Gastroesophageal sphincter (tissue), 4 donors: ENCODE data around the gene ADGRB2. TPM values are rescaled to one million over a fixed set of nuclear protein-coding genes. Genes with fewer than 3 reads are reported as not detected.

Experiments
- ATAC-seq: fragments of 150-250 bp; one replicate; pipeline ENCODE4 v1.9.1; 2016; ENCODE audit warnings: mild to moderate bottlenecking, moderate library complexity
- H3K27ac ChIP-seq, 4 donors: fragments of 200-600 bp; sonication (generic) in 3 of 4; 1 replicate in 3 of 4; 2 replicates in 1 of 4; pipeline ENCODE4 v1.5.1; 2016 to 2019
- H3K27me3 ChIP-seq: fragments of 200-600 bp; sonication (generic); one replicate; pipeline ENCODE4 v1.5.1; 2019
- H3K36me3 ChIP-seq, 2 donors: fragments of 200-600 bp; sonication (generic); one replicate each; pipeline ENCODE4 v1.5.1; 2019; ENCODE audit warnings: control low read depth in 1 of 2
- H3K4me1 ChIP-seq, 3 donors: fragments of 200-600 bp; sonication (generic); 1 replicate in 2 of 3; 2 replicates in 1 of 3; pipeline ENCODE4 v1.5.1; 2016 to 2019; ENCODE audit warnings: control low read depth in 2 of 3
- H3K4me3 ChIP-seq, 2 donors: fragments of 200-600 bp; sonication (generic); one replicate each; pipeline ENCODE4 v1.5.1; 2019; ENCODE audit warnings: mild to moderate bottlenecking in 1 of 2, moderate library complexity in 1 of 2
- H3K9me3 ChIP-seq, 3 donors: fragments of 200-600 bp; sonication (generic); one replicate each; pipeline ENCODE4 v1.5.1; 2017 to 2019; ENCODE audit warnings: control low read depth in 2 of 3
- EP300 ChIP-seq: sonication (generic); formaldehyde crosslinking; IDR thresholded peaks from one replicate; pipeline ENCODE4 v1.6.1; 2017; ENCODE audit warnings: antibody characterized with exemption, mild to moderate bottlenecking
- POLR2A ChIP-seq, 2 donors: fragments of 450-650 bp; IDR thresholded peaks; one replicate each; pipeline ENCODE4 v1.6.1; 2017; ENCODE audit warnings: antibody characterized with exemption in 2 of 2, mild to moderate bottlenecking in 2 of 2, moderate library complexity in 1 of 2
- POLR2AphosphoS5 ChIP-seq: sonication (generic); formaldehyde crosslinking; IDR thresholded peaks from one replicate; pipeline ENCODE4 v1.6.1; 2017; ENCODE audit warnings: antibody characterized with exemption
- WGBS, 2 donors: methylation state at CpG; one replicate each; pipeline ENCODE4 v1.1.5; 2018; ENCODE audit warnings: low coverage in 1 of 2; 5-methylcytosine and 5-hydroxymethylcytosine counted together
- total RNA-seq, 4 donors: library from RNA; depleted of rRNA; stranded (reverse); fragments of >200 nt; gene quantifications; one replicate each; pipeline ENCODE4 v1.1.0, GENCODE V29; 2016
- TF ChIP-seq, protein P1 (sequence below), 4 experiments: fragments of 200-600 bp in 2 of 4; fragments of 450-650 bp in 2 of 4; sonication (generic) in 1 of 4; IDR thresholded peaks; one replicate each; pipeline ENCODE4 v1.5.1; 2017 to 2019; ENCODE audit warnings: antibody characterized with exemption in 4 of 4, mild to moderate bottlenecking in 2 of 4, moderate library complexity in 2 of 4

Gene ADGRB2
- total RNA-seq, 4 donors from 2014 or later, result 1.7 to 6.0 (median 3.2) TPM

DNA sequence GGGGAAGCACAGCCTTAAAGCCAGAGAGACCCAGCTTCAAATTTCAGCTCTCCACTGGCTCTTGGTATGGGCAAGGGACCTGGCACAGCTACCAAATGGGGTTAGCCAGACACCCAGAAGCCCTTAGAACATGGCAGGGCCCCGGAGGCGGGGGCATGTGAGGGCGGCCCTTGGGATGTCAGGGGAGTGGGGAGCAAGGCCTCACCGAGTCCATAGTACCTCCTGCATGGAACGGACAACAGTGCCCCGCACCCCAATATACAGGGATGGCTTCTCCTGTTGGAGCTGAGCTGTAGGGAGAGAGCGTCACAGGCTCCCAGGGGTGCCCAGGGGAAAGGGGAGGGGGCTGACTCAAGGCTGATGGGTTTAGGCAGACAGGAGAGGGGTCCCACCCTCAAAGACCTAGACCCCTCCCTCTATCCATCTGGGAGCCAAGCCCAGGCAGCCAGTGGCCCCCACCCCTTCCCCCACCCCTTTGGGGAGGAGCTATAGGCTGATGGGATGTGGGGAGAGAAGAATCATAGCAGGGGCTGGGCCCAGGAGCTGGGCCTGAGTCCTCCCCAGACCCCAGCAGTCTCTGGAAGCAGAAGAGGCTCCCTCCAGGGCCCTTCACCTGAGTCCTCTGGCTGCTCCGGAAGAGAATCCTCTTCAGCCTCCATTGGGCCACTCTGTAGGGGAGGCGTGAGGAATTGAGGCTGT, 35.2 kb upstream of the ADGRB2 start:
- no CpG with 5 or more reads among the region's 9 CpGs for WGBS, 2 donors
- Histone ChIP-seq H3K9me3 (no peaks in the 10 kb centered on the region), H3K27ac (no peak overlapping the region), H3K4me1 (no peaks in the 10 kb centered on the region), H3K4me3 (no peak overlapping the region), H3K27me3 (peaks cover 30% of the 10 kb centered on the region), H3K36me3 (no peaks in the 10 kb centered on the region)
- no peak for ATAC-seq
- TF ChIP-seq EP300 (no peak), POLR2AphosphoS5 (no peak)
- TF ChIP-seq, protein P1, sequence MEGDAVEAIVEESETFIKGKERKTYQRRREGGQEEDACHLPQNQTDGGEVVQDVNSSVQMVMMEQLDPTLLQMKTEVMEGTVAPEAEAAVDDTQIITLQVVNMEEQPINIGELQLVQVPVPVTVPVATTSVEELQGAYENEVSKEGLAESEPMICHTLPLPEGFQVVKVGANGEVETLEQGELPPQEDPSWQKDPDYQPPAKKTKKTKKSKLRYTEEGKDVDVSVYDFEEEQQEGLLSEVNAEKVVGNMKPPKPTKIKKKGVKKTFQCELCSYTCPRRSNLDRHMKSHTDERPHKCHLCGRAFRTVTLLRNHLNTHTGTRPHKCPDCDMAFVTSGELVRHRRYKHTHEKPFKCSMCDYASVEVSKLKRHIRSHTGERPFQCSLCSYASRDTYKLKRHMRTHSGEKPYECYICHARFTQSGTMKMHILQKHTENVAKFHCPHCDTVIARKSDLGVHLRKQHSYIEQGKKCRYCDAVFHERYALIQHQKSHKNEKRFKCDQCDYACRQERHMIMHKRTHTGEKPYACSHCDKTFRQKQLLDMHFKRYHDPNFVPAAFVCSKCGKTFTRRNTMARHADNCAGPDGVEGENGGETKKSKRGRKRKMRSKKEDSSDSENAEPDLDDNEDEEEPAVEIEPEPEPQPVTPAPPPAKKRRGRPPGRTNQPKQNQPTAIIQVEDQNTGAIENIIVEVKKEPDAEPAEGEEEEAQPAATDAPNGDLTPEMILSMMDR (IDR thresholded peaks at IDR 0.05), result no peak

DNA sequence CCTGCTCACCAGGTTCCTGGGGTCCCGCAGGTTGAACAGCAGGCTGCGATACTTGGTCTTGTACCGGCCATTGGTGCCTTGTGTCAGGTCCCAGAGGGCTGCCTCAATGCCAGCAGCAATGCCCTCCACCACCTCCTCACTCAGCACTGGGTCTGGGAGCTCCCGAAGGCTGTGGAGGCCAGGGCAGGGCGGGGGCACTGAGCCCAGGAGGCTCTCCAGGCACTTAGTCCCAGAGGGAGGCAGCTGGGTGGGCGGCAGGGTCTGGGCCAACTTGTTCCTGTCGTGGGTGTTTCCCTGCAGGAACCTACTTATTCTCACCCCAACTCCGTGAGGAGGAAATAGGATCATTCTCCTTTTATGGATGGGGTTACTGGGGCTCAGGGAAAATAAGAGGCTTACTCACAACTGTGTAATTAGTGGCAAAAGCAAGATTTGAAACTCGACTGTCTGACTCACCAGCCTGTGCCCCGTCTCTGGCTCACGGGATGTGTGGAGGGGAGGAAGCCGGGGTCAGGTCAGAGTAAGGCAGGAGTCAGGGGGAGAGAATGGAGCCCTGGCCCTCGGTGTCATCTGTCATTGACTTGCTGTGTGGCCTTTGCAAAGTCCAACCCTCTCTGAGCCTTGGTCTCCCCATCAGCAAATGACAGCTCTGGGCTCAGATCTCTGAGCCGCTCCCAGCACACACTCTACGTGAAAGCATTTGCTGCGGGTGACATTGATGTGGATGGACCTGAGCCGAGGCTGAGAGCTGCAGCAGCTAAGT, 34.5 kb upstream of the ADGRB2 start:
- Histone ChIP-seq H3K27ac (no peak overlapping the region), H3K4me3 (no peak overlapping the region), H3K27me3 (peaks cover 35% of the 10 kb centered on the region), H3K9me3 (no peaks in the 10 kb centered on the region), H3K36me3 (no peaks in the 10 kb centered on the region), H3K4me1 (no peaks in the 10 kb centered on the region)
- peak; percentile 46 for ATAC-seq
- 13% methylated on average over 6 of the region's 17 CpGs; no CpG with 5 or more reads in 1 of the 2 donors for WGBS, 2 donors
- no peak for TF ChIP-seq POLR2A (IDR thresholded peaks at IDR 0.05)
- TF ChIP-seq EP300, result no peak
- TF ChIP-seq, protein P1 (IDR thresholded peaks at IDR 0.05), result no peak
- TF ChIP-seq POLR2AphosphoS5, result no peak

DNA sequence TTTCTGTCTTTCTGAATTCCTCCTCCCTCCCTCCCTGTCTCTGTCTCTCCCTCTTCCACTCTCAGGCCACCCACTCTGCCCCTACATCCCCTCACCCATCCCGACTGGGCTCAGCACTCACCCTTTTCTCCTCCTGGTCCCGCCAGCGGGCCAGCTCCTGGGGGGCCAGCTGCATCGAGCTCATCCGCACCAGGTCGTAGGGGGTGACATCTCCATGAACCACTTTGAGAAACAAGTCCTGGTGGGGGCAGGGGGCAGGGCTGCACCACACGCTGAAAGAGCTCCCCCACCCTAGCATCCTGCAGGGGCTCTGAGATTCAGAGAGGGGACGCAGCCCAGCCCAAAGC, 33.9 kb upstream of the ADGRB2 start:
- Histone ChIP-seq H3K4me3 (no peak overlapping the region), H3K4me1 (no peaks in the 10 kb centered on the region), H3K27ac (no peak overlapping the region), H3K36me3 (no peaks in the 10 kb centered on the region), H3K27me3 (peaks cover 40% of the 10 kb centered on the region), H3K9me3 (no peaks in the 10 kb centered on the region)
- no peak for ATAC-seq
- 10 to 100% methylated on average over 2 of the region's 8 CpGs for WGBS, 2 donors
- no peak for TF ChIP-seq EP300
- no peak for TF ChIP-seq POLR2AphosphoS5
- no peak for TF ChIP-seq POLR2A (IDR thresholded peaks at IDR 0.05)
- TF ChIP-seq, protein P1 (IDR thresholded peaks at IDR 0.05), result no peak

DNA sequence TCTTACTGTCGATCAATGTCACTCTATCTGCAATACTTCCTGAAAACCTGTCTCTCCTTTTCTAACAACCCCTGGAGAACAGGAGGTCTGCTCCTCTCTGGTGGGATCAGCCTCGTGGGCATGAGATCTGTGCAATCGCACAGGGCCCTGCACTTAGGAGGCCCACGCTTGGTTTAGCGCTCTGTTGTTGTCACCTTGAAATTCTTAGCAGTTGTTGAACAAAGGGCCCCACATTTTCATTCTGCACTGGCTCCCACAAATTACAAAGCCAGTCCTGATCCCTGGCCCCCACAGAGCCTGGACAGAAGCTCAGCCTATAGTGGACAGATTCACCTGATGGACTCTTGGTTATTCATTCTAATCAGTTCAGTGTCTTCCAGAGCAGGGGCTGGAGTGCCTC, 33.1 kb upstream of the ADGRB2 start:
- no peaks in the 10 kb centered on the region for H3K4me1 ChIP-seq
- no peak overlapping the region for H3K4me3 ChIP-seq
- WGBS, 2 donors, result 89 to 100% methylated on average over 3 of the region's 5 CpGs
- no peak for TF ChIP-seq POLR2A (IDR thresholded peaks at IDR 0.05)
- TF ChIP-seq, protein P1 (IDR thresholded peaks at IDR 0.05), result no peak
- TF ChIP-seq EP300, result no peak
- TF ChIP-seq POLR2AphosphoS5, result no peak
- H3K36me3 ChIP-seq, result no peaks in the 10 kb centered on the region
- ATAC-seq, result no peak
- H3K27me3 ChIP-seq, result peaks cover 40% of the 10 kb centered on the region
- H3K27ac ChIP-seq, result no peak overlapping the region
- H3K9me3 ChIP-seq, result no peaks in the 10 kb centered on the region

DNA sequence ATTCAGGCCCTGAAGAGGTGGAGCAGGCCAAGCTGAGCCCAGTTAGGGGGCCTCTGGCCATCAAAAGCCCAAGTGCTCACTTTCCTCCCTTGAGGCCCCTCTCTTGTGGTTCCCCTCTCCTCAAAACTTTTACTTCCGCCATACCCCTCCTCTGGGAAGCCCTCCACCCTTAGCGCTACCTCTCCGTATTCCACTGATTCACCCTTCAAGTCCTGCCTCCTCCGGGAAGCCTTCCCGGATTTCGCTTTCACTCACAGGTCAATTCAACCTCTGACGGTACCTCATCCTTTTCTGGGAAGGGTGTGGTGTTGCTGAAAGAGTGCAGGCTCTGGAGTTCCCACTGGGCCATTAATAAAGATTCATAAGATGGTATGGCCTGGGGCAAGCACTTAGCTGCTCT, 32.6 kb upstream of the ADGRB2 start:
- Histone ChIP-seq H3K36me3 (no peaks in the 10 kb centered on the region), H3K4me3 (no peak overlapping the region), H3K9me3 (no peaks in the 10 kb centered on the region), H3K27ac (no peak overlapping the region), H3K4me1 (no peaks in the 10 kb centered on the region), H3K27me3 (peaks cover 40% of the 10 kb centered on the region)
- WGBS, 2 donors, result 87 to 93% methylated on average over 3 to 7 of the region's 7 CpGs
- ATAC-seq, result no peak
- TF ChIP-seq POLR2AphosphoS5 (no peak), POLR2A (IDR thresholded peaks at IDR 0.05) (no peak), EP300 (no peak)
- TF ChIP-seq, protein P1 (IDR thresholded peaks at IDR 0.05), result no peak
